Adrenal gland (tissue), 12 donors: Measurements from ENCODE around the gene SAMM50. TPM values are rescaled to one million over a fixed set of nuclear protein-coding genes. Genes with fewer than 3 reads are reported as not detected.

Experiments
- DNase-seq, 7 donors: peaks; one replicate each; pipeline ENCODE4 v3.0.0-alpha.2; 2019 to 2020
- H3K27ac ChIP-seq, 5 donors: fragments of 200-600 bp; sonication (generic) in 4 of 5; 1 replicate in 3 of 5; 2 replicates in 2 of 5; pipeline versions ENCODE4 v1.5.1 to v1.8.0; 2016 to 2020; ENCODE audit warnings: mild to moderate bottlenecking in 1 of 5
- H3K27me3 ChIP-seq: fragments of 200-600 bp; 2 replicates; pipeline ENCODE4 v1.8.0; 2021
- H3K36me3 ChIP-seq, 2 donors: fragments of 200-600 bp; replicated peaks in 1 of 2; 1 replicate in 1 of 2; 2 replicates in 1 of 2; pipeline versions ENCODE4 v1.5.1 to v1.8.0; 2018 to 2022
- H3K4me1 ChIP-seq, 2 donors: fragments of 200-600 bp; replicated peaks in 1 of 2; 1 replicate in 1 of 2; 2 replicates in 1 of 2; pipeline versions ENCODE4 v1.5.1 to v1.8.0; 2018 to 2021
- H3K4me3 ChIP-seq, 4 donors: fragments of 200-600 bp; sonication (generic) in 3 of 4; one replicate each; pipeline ENCODE4 v1.5.1; 2016 to 2018
- H3K9me3 ChIP-seq, 3 donors: fragments of 200-600 bp; sonication (generic) in 1 of 3; replicated peaks in 1 of 3; 1 replicate in 2 of 3; 2 replicates in 1 of 3; pipeline versions ENCODE4 v1.5.1 to v1.8.0; 2016 to 2021
- CTCF ChIP-seq, 6 experiments: fragments of 450-650 bp in 4 of 6; fragments of 200-600 bp in 2 of 6; sonication (generic) in 1 of 6; IDR thresholded peaks; 1 replicate in 5 of 6; 2 replicates in 1 of 6; pipeline versions ENCODE4 v1.5.1 to v1.8.0; 2016 to 2021; ENCODE audit warnings: antibody characterized with exemption in 6 of 6, mild to moderate bottlenecking in 2 of 6, moderate library complexity in 1 of 6
- POLR2A ChIP-seq, 2 donors: fragments of 450-650 bp; IDR thresholded peaks; one replicate each; pipeline ENCODE4 v1.6.1; 2017; ENCODE audit warnings: antibody characterized with exemption in 2 of 2, mild to moderate bottlenecking in 2 of 2, moderate library complexity in 1 of 2
- WGBS, 4 donors: extraction: QIAGEN DNeasy Blood & Tissue Kit in 2 of 4; methylation state at CpG; one replicate each; pipeline versions ENCODE4 v1.1.5 to v1.1.7; 2013 to 2017; 5-methylcytosine and 5-hydroxymethylcytosine counted together
- intact Hi-C, 2 donors: fragments of 100-400 bp; cut with DNase I; formaldehyde crosslinking; loops; one replicate each; pipeline versions ENCODE4 v1.14.1 to v1.15.0; 2022 to 2023
- polyA plus RNA-seq, 3 donors: library from polyadenylated mRNA; stranded (reverse); fragments of 200-250 nt in 2 of 3; fragments of 350-450 nt in 1 of 3; fragmentation: Illumina TruSeq in 1 of 3; extraction: RNeasy Lipid Tissue Mini Kit (QIAGEN cat#74804) in 1 of 3; gene quantifications; one replicate each; pipeline ENCODE4 v1.2.3, GENCODE V29; 2013 to 2014
- total RNA-seq, 9 donors: library from RNA; depleted of rRNA in 4 of 9; stranded (reverse); fragments of >200 nt in 4 of 9; fragments of 120-200 nt in 1 of 9; fragmentation: NEBNext Ultra II Directional in 1 of 9; extraction: Animal tissue kit (Norgen Biotek cat#: 25700) in 1 of 9; gene quantifications; one replicate each; pipeline versions ENCODE4 v1.1.0 to v1.2.4, GENCODE V29; 2013 to 2023
- donor health status: healthy with polysubstance abuse.
- donor health status: Bipolar disorder and iron deficiency.
- donor health status: DM: yes; HTN: yes; CAD: no.
- donor health status: DM: no; HTN: no; CAD: no.
- donor health status: DM: no; HTN: no; CAD: no.
- donor health status: DM: yes; HTN: yes; CAD: no.

The SAMM50 gene
- total and polyA plus RNA-seq, 12 donors, result 15.8 to 91.5 (median 57.2) TPM

GRCh38 chr22:44026066-44026629 lies 70.9 kb downstream of the SAMM50 start:
- intact Hi-C loops, result no loop called here
- DNase-seq, result no peak
- peak overlapping the region; percentile 6 to 96 (median 81) for H3K27ac ChIP-seq
- peaks cover 11 to 29% of the 10 kb centered on the region in 2 donors for H3K4me1 ChIP-seq
- H3K4me3 ChIP-seq, result peak overlapping the region in 1 of 4 donors; percentile 23
- 69 to 82% (median 78%) methylated on average over 11 to 17 of the region's 17 CpGs for WGBS, 4 donors
- no peak for TF ChIP-seq POLR2A (IDR thresholded peaks at IDR 0.05)
- TF ChIP-seq CTCF (IDR thresholded peaks at IDR 0.05), result no peak
- H3K27me3 ChIP-seq, result no peaks in the 10 kb centered on the region
- H3K9me3 ChIP-seq, result no peaks in the 10 kb centered on the region
- H3K36me3 ChIP-seq, result no peaks in the 10 kb centered on the region

- H3K4me3 ChIP-seq, result peak overlapping the region in 1 of 4 donors; percentile 20
- intact Hi-C loops, result no loop called here
- 63 to 80% (median 75%) methylated on average over 23 to 28 of the region's 28 CpGs for WGBS, 4 donors
Observed at GRCh38 chr22:44026630-44027511, 71.6 kb downstream of the SAMM50 start.

GRCh38 chr22:44028091-44028490 lies 72.8 kb downstream of the SAMM50 start:
- 79 to 87% (median 85%) methylated on average over 7 of the region's 7 CpGs for WGBS, 4 donors
- Histone ChIP-seq H3K36me3 (no peaks in the 10 kb centered on the region), H3K9me3 (no peaks in the 10 kb centered on the region), H3K4me1 (peaks cover 11 to 23% of the 10 kb centered on the region in 2 donors), H3K27me3 (no peaks in the 10 kb centered on the region), H3K4me3 (no peak overlapping the region), H3K27ac (no peak overlapping the region)
- intact Hi-C loops, result no loop called here
- no peak for TF ChIP-seq POLR2A (IDR thresholded peaks at IDR 0.05)
- no peak for TF ChIP-seq CTCF (IDR thresholded peaks at IDR 0.05)
- DNase-seq, result no peak

More at GRCh38 chr22:44026630-44027511, 71.6 kb downstream of the SAMM50 start:
- Histone ChIP-seq H3K27me3 (no peaks in the 10 kb centered on the region), H3K9me3 (no peaks in the 10 kb centered on the region), H3K4me1 (peaks cover 11 to 28% of the 10 kb centered on the region in 2 donors), H3K27ac (peak overlapping the region; percentile 38 to 96 (median 81)), H3K36me3 (no peaks in the 10 kb centered on the region)
- TF ChIP-seq CTCF (IDR thresholded peaks at IDR 0.05) (no peak), POLR2A (IDR thresholded peaks at IDR 0.05) (peak in 1 of 2 donors; percentile 38)
- peak; percentile 62 to 89 (median 74) for DNase-seq

- Histone ChIP-seq H3K27ac (peak overlapping the region in 3 of 5 donors; percentile 32 to 59 (median 52)), H3K4me1 (peaks cover 11 to 17% of the 10 kb centered on the region in 2 donors)
Observed at GRCh38 chr22:44029069-44029468, 73.8 kb downstream of the SAMM50 start.

More at GRCh38 chr22:44029069-44029468, 73.8 kb downstream of the SAMM50 start:
- 51 to 73% (median 59%) methylated on average over 4 of the region's 4 CpGs for WGBS, 4 donors
- Histone ChIP-seq H3K27me3 (no peaks in the 10 kb centered on the region), H3K9me3 (no peaks in the 10 kb centered on the region), H3K4me3 (no peak overlapping the region), H3K36me3 (no peaks in the 10 kb centered on the region)
- TF ChIP-seq POLR2A (IDR thresholded peaks at IDR 0.05), result no peak
- no peak for TF ChIP-seq CTCF (IDR thresholded peaks at IDR 0.05)
- peak in 1 of 7 donors; percentile 33 for DNase-seq
- intact Hi-C loops, result no loop called here
